ENCODE results near the gene DNAJA2.

GRCh38 chr16:46950009-46950408 is 23.5 kb downstream of the DNAJA2 start:
- TF ChIP-seq, protein P1, sequence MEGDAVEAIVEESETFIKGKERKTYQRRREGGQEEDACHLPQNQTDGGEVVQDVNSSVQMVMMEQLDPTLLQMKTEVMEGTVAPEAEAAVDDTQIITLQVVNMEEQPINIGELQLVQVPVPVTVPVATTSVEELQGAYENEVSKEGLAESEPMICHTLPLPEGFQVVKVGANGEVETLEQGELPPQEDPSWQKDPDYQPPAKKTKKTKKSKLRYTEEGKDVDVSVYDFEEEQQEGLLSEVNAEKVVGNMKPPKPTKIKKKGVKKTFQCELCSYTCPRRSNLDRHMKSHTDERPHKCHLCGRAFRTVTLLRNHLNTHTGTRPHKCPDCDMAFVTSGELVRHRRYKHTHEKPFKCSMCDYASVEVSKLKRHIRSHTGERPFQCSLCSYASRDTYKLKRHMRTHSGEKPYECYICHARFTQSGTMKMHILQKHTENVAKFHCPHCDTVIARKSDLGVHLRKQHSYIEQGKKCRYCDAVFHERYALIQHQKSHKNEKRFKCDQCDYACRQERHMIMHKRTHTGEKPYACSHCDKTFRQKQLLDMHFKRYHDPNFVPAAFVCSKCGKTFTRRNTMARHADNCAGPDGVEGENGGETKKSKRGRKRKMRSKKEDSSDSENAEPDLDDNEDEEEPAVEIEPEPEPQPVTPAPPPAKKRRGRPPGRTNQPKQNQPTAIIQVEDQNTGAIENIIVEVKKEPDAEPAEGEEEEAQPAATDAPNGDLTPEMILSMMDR (IDR thresholded peaks at IDR 0.05; ENCODE audit: poor library complexity), result no peak
- no peak for TF ChIP-seq EZH2phosphoT487 (IDR thresholded peaks at IDR 0.05; ENCODE audit: low read depth, severe bottlenecking, unreplicated experiment)
- TF ChIP-seq EZH2 (IDR thresholded peaks at IDR 0.05; ENCODE audit: borderline replicate concordance), result no peak
